ENCODE results near the gene TBC1D22A.
"Not testable (repeated sequence)": the region's sequence is repeated elsewhere in the genome, so short reads cannot be mapped to it uniquely, and the experiment has no call there.

The TBC1D22A gene

DNA sequence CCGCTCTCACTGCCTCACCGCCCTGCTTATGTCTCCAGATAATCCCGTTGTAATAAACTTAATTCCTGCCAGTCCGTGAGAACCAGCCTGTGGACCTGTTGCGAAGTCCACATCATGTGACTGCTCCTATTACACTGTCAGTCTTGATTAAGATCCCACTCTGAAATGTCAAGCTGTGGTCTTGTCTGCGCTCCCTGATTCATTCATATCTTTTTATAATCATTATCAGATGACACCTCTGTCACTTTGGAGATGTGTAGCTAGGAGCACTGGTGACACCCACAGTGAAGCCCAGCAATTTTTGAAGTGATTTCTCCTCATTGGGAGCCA lies 377.3 kb downstream of the TBC1D22A start:
- TF ChIP-seq, protein P1, sequence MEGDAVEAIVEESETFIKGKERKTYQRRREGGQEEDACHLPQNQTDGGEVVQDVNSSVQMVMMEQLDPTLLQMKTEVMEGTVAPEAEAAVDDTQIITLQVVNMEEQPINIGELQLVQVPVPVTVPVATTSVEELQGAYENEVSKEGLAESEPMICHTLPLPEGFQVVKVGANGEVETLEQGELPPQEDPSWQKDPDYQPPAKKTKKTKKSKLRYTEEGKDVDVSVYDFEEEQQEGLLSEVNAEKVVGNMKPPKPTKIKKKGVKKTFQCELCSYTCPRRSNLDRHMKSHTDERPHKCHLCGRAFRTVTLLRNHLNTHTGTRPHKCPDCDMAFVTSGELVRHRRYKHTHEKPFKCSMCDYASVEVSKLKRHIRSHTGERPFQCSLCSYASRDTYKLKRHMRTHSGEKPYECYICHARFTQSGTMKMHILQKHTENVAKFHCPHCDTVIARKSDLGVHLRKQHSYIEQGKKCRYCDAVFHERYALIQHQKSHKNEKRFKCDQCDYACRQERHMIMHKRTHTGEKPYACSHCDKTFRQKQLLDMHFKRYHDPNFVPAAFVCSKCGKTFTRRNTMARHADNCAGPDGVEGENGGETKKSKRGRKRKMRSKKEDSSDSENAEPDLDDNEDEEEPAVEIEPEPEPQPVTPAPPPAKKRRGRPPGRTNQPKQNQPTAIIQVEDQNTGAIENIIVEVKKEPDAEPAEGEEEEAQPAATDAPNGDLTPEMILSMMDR (IDR thresholded peaks at IDR 0.05; ENCODE audit: control extremely low read depth, extremely low read depth, low read depth, missing control alignments) = no peak
- ChIA-PET POLR2A (no interaction called here), CTCF (no interaction called here)
- DNase-seq (ENCODE audit: extremely low spot score) = no peak

- POLR2A ChIA-PET, CTCF ChIA-PET: not testable (repeated sequence)
Observed at GRCh38 chr22:47140975-47141374, 378.5 kb downstream of the TBC1D22A start.

DNA sequence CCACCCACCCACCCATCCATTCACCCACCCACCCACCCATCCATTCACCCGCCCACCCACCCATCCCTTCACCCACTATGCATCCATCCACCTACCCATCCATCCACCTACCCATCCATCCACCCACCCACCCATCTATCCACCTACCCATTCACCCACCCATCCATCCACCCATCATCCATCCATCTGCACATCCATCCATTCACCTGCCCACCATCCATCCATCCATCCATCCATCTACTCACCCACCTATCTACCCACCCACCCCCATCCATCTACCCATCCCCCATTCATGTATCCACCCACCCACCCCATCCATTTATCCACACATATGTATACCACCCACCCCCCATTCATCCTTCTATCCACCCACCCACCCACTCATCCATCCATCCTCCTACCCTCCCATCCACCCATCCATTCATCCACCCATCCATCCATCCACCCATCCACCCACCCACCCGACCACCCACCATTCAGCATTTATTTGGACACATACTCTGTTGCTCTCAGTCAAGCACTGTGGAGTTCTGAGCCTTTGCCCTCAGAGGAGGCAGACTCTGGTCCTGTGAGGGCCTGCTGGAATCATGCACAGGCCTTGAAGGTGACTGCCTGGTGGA lies 380.1 kb downstream of the TBC1D22A start:
- ChIA-PET POLR2A (no interaction called here), CTCF (no interaction called here)
- TF ChIP-seq, protein P1 (IDR thresholded peaks at IDR 0.05; ENCODE audit: control extremely low read depth, extremely low read depth, low read depth, missing control alignments) = no peak
- DNase-seq (ENCODE audit: extremely low spot score) = no peak

More at GRCh38 chr22:47140975-47141374, 378.5 kb downstream of the TBC1D22A start:
- DNase-seq (ENCODE audit: extremely low spot score) = not testable (repeated sequence)

DNA sequence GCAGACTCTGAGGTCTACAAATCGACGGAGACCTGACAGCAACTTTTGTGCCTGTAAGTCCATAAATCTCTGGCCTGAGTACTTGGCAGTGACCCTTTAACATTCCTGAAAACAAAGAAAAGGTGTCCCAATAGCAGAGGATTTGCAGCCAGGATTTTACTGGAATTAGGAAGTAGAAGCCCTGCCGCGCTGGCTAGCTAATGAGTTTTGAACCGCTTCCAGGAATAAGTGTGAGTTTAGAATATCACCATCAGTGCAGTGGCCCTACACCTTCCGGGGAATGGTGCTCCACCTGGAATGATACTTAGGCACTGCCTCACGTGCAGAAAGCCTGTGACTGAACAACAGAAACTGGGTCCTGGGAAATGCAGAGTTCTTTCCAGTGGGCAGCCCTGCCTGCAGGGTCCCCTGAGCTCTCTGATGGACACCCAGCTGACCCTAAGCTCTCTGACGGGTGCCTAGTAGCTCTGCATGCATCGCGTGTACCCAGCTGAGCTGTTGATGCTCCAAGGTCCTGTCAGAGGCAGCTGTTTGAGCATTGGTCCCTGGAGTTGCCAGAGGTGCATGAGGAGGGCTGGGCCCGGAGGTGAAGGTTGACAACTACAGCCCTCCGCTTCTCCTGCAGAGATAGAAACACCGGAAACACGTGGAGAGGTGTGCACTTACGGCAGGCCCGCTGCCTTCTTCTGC lies 380.9 kb downstream of the TBC1D22A start:
- TF ChIP-seq, protein P1 (IDR thresholded peaks at IDR 0.05; ENCODE audit: control extremely low read depth, extremely low read depth, low read depth, missing control alignments) = no peak
- ChIA-PET POLR2A (no interaction called here), CTCF (no interaction called here)
- DNase-seq (ENCODE audit: extremely low spot score) = no peak

DNA sequence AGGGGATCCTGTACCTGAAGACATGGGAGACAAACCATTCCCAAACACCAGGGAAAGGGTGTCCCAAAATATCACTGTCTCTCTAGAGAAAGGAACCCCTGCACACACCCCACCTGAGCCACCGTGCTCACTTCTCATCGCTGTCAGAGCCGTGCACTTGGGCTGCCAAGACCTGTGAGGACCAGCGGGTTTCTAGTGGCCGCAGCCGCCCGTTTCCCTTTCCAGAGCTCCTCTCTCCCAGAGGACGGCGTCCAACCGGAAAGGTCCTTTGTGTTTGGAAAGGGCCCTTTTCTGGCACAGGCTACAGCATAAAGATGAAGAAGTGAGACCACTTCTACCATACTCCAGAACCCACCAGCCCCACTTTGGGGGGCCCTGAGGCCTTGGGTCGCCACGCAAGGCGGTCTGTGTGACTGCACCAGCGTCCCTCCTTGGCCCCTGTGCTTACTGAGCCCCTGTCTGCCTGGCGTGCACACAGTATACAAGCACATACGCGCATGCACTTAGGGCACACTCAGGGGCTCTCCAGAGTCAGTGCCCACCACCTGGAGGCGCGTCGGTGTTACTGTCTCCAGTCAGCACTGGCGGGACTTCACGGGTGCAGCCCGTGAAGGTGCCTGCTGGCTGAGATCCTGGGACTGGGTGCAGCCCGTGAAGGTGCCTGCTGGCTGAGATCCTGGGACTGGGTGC lies 381.8 kb downstream of the TBC1D22A start:
- CTCF ChIA-PET = no interaction called here
- POLR2A ChIA-PET = no interaction called here
- TF ChIP-seq, protein P1 (IDR thresholded peaks at IDR 0.05; ENCODE audit: control extremely low read depth, extremely low read depth, low read depth, missing control alignments) = no peak
- DNase-seq (ENCODE audit: extremely low spot score) = no peak

GRCh38 chr22:47144791-47145425 lies 382.5 kb downstream of the TBC1D22A start:
- TF ChIP-seq, protein P1 (IDR thresholded peaks at IDR 0.05; ENCODE audit: control extremely low read depth, extremely low read depth, low read depth, missing control alignments) = no peak
- CTCF ChIA-PET = no interaction called here
- no peak for DNase-seq (ENCODE audit: extremely low spot score)
- POLR2A ChIA-PET = no interaction called here

DNA sequence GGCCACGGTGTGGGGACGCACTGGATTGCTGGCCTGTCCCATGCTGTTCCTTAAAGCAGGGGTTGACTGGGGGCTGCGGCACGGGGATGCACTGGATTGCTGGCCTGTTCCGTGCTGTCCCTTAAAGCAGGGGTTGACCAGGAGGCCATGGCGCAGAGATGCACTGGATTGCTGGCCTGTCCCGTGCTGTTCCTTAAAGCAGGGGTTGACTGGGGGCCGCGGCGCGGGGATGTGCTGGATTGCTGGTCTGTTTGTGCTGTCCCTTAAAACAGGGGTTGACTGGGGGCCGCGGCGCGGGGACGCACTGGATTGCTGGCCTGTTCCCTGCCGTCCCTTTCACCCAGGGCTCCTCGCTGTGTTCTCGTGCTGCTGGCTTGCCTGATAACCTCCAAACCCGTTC lies 383.4 kb downstream of the TBC1D22A start:
- TF ChIP-seq, protein P1 (IDR thresholded peaks at IDR 0.05; ENCODE audit: control extremely low read depth, extremely low read depth, low read depth, missing control alignments) = no peak
- DNase-seq (ENCODE audit: extremely low spot score) = no peak
- ChIA-PET POLR2A (no interaction called here), CTCF (no interaction called here)
